GM19193 (cell line): ENCODE data around the gene GLI3.

Source experiments
- POLR2A ChIP-seq: IDR thresholded peaks from 4 replicates; pipeline ENCODE4 v1.6.1; 2011; ENCODE audit not compliant: insufficient read depth, insufficient read length; ENCODE audit errors: extremely low read depth

The GLI3 gene

DNA sequence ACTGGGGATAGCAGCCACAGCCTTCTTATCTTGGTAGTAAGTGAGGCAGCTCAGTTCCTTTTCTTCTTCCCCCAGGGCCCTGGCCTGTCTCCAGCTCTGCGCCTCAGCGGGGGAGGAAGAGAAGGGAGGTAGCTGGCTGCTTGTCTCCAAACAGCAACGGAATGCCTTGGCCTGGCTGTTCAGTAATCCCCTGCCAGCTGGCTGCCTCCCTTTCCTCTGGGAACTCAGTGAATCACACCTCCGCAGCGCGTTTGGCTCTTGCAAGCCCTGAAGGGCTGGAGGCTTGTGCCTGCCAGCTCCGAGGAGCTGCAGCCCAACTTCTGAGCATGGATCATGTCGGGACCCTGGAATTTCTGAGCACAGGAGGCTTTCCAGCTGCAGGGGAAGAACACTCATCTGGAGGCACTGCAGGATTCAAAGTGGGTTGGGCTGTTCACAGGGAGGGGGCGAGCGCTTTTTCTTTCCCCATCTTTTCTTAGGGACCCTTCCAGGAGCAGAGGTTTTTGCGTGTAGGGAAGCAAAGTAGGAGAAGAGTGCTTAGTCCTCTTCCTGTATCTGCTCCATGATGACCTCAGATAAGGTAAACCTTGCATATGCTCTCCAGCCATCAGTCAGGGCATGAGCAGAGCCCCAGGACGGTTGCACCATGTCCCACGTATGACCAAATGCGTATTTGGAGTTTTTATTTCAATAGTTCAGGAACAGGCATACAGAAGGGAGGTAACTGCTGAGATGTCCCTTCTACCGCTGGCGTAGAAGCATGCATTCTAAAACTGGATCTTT lies 280.9 kb downstream of the GLI3 start:
- TF ChIP-seq POLR2A, result no peak

DNA sequence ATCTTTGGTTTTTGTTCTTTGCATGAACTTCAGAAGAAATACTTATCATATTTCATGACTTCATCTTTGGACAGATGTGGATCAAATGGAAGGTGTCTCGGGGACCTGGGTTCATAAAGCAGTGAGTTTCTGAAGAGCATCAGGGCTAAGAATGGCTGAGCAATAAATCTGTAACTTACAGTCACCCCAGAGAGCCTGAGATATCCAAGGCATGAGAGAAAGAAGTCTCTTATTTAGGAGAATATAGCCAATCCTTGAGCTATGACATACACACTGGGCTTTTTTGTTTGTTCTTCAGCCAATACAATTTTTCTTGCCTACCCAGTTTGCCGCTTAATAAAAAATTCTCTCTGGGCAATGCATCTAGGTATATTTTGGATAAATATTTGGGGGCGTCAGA lies 281.6 kb downstream of the GLI3 start:
- TF ChIP-seq POLR2A, result no peak

DNA sequence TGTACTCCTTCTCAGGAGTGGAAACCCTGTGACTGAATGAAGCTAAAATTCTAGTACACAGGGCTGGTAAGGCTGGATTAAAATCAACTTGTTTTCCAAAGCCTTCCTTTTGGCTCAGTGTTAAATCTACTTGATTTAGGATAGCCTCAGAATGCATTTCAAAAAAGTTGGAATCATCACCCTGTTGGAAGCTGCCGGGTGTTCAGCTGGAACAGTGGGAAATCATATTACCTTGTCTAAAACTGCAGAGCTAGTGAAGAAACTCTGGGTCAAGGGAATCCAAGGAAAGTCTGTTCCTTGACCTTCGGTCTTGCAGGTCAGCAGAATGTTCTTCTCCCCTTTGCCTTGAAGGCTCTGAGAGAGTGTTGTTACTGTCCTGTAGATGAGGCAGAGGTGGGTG lies 282.0 kb downstream of the GLI3 start:
- TF ChIP-seq POLR2A, result no peak

DNA sequence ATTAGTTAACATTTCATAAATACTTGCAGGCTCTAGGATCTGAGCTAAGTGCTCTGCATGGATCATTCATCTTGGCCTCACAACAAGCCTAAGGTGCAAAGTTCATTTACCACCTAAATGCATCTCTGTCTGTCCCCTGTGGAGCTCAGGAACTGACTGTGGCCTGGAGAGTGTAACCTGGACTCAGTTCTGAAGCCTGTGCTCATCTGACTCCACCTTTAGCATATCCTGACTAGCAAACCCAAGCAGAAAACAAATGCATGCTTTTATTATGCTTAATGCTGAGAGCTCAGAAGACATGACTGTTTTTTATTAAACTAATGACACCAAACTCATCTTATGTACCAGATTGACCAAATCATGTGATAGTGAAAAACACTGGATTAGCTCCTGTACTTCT lies 288.5 kb downstream of the GLI3 start:
- no peak for TF ChIP-seq POLR2A

DNA sequence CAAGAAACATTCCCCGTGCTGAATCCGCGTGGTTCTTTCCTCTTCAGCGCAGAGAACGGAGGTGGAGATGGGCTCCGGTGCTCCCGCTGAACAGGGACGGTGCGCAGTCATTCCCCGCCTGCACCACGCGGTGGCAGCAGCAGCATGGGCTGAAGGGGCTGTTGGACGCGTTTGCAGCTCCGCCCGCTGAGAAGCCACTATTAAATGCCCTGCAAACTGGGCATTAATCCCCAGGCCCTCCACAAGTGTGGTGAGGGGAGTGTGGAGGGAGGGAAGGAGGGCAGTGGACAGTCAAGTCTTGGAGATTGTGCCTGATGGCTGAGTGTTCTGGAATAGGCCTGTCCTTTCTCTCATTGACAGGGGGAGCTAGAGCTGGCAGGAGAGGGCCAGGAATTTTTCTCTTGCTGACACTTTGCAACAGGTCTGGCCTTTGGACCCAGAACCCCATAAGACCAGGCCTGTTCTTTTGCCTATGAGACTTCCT lies 293.9 kb downstream of the GLI3 start:
- no peak for TF ChIP-seq POLR2A

DNA sequence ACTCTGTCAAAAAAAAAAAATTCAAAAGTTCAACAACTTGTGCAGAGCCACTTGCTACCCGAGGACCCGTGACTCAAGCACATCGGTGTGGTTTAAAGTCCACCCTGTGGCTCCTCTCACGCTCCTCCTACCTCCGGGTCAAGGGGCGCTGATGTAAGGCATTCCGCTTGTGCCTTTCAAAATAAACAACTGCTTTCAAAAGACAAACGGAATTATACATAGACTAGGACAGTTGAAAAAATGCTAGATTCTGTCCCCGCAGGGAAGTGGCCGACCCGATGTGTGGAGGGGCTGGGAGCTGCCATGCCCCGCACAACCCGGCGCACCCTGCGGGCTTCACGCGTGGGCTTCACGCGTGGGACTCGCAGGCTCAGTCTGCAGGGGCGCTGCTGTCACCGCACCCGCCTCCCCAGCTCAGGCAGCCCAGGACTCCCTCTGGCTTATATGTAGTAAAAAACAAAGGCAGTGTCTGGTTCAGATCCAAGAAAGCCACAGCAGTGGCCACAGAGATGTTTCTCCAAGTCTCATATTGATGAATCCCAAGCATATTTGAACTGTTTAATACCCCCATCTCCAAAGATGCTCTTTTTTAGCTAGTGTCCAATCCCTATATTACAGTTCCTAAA lies 294.4 kb downstream of the GLI3 start:
- no peak for TF ChIP-seq POLR2A

DNA sequence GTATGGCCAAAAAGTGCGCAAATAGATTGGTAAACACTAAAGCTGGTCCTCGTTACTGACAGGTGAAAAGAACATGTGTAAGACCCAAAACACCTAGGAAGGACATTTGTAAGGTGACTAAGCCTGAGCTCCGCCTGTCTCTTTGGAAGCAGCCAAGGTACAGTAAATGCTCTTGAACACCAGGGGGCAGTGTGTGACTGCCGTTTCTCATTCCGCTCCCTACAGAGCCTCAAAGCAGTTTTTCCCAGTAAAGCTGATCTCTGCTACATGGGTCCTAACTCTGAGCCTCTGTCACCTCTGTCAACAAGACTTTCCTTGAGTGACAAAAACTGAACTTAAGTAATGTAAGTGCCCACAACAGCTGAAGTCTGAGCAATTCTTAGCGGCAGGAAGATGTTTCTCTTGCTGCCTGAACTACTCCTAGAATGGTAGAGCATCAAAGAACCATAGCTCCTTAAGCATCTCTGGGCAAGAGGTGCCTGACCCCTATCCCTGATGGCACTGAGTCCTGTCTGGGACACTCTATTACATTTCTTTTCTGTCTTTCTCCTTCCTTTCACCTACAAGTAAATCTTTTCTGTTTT lies 296.2 kb downstream of the GLI3 start:
- no peak for TF ChIP-seq POLR2A

DNA sequence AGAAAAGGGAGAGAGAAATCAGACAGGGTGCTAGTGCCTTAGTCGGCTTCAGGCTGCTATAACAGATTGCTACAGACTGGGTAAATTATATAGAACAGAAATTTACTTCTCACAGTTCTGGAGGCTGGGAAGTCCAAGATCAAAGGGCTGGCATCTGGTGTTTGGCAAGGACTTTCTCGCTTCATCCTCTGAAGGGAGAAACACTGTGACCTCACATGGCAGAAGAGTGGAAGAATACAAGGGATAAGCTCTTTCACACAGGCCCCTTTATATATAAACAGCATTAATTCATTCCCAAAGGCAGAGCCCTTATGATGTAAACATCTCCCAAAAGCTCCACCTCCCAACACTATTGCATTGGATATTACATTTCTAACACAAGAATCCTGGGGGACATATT lies 298.6 kb downstream of the GLI3 start:
- TF ChIP-seq POLR2A, result no peak

DNA sequence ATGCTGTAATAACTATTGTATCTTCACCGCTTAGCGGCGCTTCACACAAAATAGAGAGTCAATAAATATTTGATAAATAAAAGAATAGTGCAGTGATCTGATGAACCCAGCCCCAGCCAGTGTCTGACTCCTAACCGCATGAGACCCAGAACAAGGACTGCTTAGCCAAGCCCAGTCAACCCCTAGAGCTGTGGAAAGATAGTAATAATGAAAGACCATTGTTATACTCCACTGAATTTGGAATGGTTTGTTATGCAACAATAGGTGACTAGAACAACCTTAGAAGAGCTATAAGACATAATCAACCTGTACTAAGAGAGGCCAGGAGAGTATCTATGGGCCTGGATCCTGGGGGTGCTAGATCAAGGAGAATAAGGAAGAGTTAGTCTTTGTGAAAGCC lies 303.6 kb downstream of the GLI3 start:
- no peak for TF ChIP-seq POLR2A

DNA sequence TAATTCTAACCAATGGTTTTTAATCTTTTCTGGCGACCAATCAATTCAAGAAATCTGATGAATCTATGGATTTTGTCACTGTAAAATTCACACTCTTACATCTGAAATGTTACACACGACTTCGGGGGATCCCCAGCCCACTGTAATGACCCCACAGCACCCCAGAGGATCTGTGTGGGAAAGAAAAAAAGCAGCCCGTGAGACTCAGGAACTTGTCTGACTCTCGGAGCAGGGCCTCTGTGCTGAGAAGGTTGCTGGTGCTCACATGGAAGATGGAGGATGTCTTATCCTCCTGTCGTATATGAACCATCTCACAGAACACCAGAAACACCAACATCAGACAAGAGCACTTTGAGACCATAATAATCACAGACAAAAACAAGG lies 305.8 kb downstream of the GLI3 start:
- TF ChIP-seq POLR2A, result peak; percentile 34

DNA sequence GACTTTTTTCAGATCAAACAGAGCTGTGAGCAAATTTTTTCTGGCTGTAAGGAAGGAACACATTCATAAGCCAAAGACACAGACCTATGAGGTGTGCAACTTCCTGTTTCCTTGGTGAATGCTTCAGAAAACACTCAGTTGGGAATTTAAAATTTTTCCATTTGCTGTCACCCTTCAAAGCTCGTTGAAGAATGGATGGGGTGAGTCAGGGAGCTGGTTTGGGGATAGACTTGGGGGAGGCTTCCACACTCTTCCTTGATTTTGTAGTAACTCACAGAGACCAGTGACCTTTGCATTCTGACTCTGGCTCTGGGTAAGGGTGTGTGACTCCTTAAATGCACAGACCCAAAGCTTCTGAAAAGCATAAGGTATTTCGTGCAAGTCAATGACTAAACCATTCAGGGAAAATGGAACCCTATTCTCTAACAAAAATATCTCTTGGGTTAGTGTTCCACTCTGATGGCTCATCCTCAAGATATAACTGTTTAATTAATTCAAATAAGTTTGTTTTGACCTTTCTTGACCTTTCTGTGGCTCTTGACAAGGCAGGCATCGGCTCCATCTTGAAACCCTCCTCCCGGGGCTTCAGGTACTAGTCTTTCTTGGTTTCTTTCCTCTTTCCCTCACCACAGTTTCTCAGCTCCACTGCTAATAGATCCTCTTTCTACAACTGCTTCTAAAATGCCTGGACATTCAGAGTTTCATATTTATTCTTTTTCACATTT lies 306.3 kb downstream of the GLI3 start:
- no peak for TF ChIP-seq POLR2A

DNA sequence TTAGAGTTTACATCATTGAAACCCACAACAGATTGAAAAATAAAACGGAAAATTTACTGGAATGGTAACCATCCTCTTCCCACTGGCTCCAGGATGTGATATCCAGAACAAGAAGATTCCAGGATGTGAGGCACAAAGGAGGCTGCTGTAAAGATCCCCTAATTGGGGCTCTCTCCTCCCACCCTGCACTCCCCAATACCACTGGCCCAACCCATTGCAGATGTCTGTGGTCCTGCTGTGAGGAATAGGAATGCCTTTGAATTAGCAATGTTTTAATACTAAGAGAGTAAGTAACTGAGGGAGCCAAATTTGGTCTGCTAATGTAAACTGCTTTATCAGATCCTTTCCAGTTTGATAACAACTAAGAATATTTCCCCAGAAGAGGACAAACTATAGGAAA lies 308.2 kb downstream of the GLI3 start:
- TF ChIP-seq POLR2A, result no peak

DNA sequence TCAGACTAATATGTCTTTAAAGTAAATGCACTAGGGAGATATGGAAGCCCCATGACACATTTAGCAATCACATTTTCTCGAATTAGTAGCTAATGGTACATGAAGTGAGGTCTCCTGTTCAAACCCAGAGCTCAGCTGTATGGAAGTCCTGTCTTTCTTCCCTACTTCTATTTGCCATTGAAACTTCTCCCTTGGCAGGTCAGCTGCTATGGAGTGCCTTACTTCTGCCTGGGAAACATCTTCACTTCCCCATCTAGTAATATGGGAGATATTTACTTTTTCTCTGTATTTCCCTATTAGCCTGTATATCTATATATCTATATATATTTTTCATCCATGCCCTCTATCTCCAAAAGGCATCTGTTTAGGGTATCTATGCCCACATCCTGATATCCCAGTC lies 308.8 kb downstream of the GLI3 start:
- no peak for TF ChIP-seq POLR2A

DNA sequence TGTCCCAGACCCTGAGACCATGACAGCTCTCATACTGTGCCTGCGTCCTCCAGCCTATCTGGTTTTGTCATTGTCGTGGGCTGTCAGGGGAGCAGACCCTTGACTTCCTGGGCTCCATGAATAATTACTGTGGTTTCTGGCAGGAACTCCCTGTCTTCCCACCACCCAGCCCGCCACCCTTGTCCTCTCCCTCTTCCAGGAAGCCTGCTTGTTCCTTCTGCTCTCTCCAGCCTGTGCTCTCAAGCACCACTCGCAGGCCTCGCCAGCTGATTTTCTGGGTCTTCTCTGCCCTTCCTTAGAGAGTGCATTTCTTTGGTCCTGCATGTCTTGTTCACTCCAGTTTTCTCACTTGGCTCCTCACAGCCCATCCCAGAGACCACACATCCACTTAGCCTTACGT lies 309.6 kb downstream of the GLI3 start:
- no peak for TF ChIP-seq POLR2A

DNA sequence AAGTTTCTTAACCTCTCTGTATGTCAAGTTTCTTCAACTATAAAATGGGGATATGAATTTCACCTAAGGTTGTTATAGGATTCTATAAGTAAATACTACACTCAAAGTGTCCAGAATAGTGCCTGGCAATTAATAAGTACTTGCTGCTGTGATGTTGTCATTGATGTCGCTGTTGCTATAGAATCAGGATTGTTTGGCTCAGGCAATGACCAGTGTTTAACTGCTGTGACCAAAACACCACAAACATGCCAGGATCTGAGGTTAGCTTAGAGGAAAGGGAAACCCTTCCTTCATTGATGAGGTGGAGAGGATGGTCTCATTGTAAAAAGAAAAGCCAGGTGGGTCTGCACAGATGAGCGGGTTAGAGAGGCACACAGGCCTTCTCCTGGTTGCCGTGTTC lies 311.1 kb downstream of the GLI3 start:
- no peak for TF ChIP-seq POLR2A
